ENCODE results near the gene DIAPH3.

The DIAPH3 gene

DNA sequence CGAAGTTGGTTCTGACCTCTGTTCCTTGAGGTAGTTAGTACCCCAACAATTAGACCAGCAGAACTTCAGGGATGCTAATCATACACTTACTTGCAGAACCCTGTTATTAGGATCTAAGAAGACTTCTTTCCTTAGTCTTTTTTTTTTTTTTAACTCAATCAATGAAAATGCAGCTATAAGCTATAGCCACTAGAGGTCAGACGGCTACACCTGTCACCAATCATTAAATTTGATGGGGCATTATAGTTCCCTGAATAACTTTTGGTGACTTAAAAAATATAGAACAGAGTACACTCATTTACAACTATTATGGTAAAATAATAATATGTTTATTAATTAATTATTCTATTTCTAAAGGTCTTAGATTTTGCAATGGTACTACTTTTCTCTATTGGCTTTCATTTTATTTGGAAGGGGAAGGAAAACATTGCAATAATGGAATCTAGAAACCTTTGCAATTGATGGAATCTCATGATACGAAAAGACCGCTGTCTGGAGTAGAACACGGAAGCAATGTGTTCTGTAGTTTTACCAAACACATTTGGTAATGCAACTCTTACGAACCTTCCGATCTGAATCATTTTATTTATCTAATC is 483.2 kb downstream of the DIAPH3 start:
- peak; percentile 34 for DNase-seq (ENCODE audit: low read depth, low spot score)
- TF ChIP-seq, protein P1, sequence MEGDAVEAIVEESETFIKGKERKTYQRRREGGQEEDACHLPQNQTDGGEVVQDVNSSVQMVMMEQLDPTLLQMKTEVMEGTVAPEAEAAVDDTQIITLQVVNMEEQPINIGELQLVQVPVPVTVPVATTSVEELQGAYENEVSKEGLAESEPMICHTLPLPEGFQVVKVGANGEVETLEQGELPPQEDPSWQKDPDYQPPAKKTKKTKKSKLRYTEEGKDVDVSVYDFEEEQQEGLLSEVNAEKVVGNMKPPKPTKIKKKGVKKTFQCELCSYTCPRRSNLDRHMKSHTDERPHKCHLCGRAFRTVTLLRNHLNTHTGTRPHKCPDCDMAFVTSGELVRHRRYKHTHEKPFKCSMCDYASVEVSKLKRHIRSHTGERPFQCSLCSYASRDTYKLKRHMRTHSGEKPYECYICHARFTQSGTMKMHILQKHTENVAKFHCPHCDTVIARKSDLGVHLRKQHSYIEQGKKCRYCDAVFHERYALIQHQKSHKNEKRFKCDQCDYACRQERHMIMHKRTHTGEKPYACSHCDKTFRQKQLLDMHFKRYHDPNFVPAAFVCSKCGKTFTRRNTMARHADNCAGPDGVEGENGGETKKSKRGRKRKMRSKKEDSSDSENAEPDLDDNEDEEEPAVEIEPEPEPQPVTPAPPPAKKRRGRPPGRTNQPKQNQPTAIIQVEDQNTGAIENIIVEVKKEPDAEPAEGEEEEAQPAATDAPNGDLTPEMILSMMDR (IDR thresholded peaks at IDR 0.05; ENCODE audit: low read depth, low read length): peak; percentile 71
- in situ Hi-C loops (cut with HindIII; ENCODE audit: low sequenced_read_pairs): no loop called here
- no peak overlapping the region for H3K4me3 ChIP-seq (ENCODE audit: low read depth, low read length)

DNA sequence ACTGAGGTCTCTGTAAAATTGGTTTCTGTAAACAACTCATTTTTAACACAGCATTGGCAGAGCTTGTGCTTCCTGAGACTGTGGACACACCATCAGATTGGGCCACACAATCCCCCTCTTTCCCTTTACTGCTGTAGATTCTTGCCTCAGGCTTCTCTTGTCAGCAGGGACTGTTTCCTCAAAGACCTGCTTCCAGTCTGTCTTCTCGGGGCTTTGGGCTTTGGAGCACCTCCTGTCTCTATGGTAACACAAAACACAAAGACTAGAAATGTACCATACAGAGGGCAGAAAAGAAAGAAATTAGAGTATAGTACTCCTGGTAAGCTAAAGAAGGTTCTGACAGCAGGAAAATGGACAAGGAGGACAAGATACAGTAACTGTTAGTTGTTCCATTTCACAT is 484.5 kb downstream of the DIAPH3 start:
- TF ChIP-seq, protein P1 (IDR thresholded peaks at IDR 0.05; ENCODE audit: low read depth, low read length): no peak
- no peak overlapping the region for H3K4me3 ChIP-seq (ENCODE audit: low read depth, low read length)
- in situ Hi-C loops (cut with HindIII; ENCODE audit: low sequenced_read_pairs): no loop called here
- DNase-seq (ENCODE audit: low read depth, low spot score): no peak

DNA sequence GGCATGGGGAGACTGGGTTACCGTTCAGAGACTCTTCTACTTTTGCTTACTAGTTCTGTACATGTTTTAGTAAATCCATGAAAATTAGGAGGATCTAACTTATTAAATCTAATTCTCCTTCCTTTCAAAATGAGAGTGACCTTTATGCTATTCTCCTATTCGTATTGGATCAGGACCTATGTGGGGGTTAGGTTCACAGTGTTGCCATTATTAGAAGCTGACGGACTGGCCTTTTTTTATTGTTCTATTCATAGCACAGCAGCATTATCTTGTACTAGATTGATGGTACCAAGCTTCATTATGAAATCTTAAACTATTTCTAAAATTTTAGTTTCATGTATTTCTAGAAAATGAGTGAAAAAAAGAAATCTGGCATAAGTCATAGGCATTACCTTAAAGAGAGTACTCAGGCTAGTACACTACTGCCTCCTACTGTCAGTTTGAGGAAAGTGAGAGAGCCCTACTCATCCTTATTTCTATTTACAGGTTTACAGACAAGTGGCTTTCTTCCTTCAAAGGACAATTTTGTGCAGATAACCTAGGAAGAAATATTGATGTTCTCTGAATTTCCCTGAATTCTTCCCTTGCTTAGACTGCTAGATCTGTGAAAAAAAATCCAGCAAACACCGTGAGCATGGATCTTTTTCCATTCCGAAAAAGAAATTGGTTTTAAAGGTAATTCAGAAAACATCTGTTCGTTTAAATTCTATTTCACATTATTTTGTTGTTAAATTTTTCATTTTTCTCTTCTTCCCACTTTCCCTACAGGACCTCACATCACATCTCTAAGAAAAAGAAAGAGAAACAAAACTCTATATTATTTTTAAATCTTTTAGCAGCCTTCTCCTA is 485.5 kb downstream of the DIAPH3 start:
- peak; percentile 71 for DNase-seq (ENCODE audit: low read depth, low spot score)
- TF ChIP-seq, protein P1 (IDR thresholded peaks at IDR 0.05; ENCODE audit: low read depth, low read length): peak; percentile 88
- in situ Hi-C loops (cut with HindIII; ENCODE audit: low sequenced_read_pairs): no loop called here
- H3K4me3 ChIP-seq (ENCODE audit: low read depth, low read length): no peak overlapping the region

DNA sequence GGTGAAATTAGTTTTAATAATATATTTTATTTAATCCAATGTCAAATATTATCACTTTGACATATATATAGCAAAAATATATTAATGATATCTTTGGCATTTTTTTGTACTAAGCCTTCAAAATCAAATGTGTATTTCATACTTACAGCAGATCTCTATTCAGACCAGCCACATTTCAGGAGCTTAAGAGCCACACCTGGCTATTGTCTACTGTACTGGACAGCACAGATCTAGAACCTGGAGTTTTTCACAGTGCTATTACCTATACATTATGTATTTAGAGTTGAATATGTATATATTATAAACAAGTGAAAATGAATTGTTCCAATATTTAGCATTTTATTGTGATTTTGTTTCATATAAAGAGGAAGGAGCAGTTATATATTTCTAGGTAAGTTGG is 486.3 kb downstream of the DIAPH3 start:
- TF ChIP-seq, protein P1 (IDR thresholded peaks at IDR 0.05; ENCODE audit: low read depth, low read length): no peak
- DNase-seq (ENCODE audit: low read depth, low spot score): no peak
- H3K4me3 ChIP-seq (ENCODE audit: low read depth, low read length): no peak overlapping the region
- in situ Hi-C loops (cut with HindIII; ENCODE audit: low sequenced_read_pairs): no loop called here

DNA sequence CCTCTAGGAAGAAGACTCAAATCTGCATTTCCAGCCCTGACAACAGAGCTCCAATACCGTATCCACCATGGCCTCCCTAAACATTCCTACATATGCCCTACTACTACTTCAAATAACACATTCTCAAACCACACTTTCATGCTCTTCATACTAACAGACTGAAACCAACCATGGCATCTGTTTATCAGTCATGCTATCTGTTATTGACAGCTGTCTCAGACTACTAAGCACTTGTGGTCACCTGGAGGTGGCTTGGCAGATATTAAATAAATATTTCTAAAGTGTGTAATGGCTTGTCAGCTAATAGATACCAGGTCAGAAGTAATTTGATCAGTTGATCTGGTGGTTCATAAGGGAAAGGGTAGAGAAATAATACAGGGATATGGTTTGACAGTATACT is 489.1 kb downstream of the DIAPH3 start:
- in situ Hi-C loops (cut with HindIII; ENCODE audit: low sequenced_read_pairs): no loop called here
- no peak overlapping the region for H3K4me3 ChIP-seq (ENCODE audit: low read depth, low read length)
- DNase-seq (ENCODE audit: low read depth, low spot score): no peak
- TF ChIP-seq, protein P1 (IDR thresholded peaks at IDR 0.05; ENCODE audit: low read depth, low read length): no peak

DNA sequence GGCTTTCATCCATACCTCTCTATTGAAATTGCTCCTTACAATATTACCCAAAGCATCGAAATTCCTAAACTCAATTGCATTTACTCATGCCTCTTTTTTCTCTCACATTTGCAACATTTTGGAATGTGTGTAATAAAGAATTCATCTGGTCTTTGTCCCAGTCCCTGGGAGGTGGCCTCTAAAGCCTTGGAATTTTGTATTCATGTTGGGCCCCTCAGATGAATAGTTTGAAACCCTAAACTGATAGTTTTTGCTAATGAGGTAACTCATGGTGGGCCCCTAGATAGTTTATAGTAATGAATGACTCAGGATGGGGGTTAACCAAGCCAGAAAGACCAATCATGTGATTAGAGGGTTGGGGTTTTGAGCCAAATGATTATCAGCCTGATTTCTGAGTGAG is 490.4 kb downstream of the DIAPH3 start:
- peak; percentile 25 for DNase-seq (ENCODE audit: low read depth, low spot score)
- no peak overlapping the region for H3K4me3 ChIP-seq (ENCODE audit: low read depth, low read length)
- in situ Hi-C loops (cut with HindIII; ENCODE audit: low sequenced_read_pairs): no loop called here
- TF ChIP-seq, protein P1 (IDR thresholded peaks at IDR 0.05; ENCODE audit: low read depth, low read length): no peak
